Central memory CD8-positive, alpha-beta T cell (primary cell): ENCODE results near the gene PRKCA.
"Not testable (repeated sequence)": the region's sequence is repeated elsewhere in the genome, so short reads cannot be mapped to it uniquely, and the experiment has no call there.

Source experiments
- ATAC-seq: fragments of 150-1000 bp; cut with Tn5 transposase; replicated peaks from 2 replicates; pipeline ENCODE4 v1.10.0; 2022; ENCODE audit warnings: mild to moderate bottlenecking, moderate FRiP score, moderate number of reproducible peaks; ENCODE audit not compliant: poor library complexity, severe bottlenecking; ENCODE audit errors: extremely low read depth
- DNase-seq, 2 donors: peaks; one replicate each; pipeline ENCODE4 v3.0.0; 2021; ENCODE audit warnings: low spot score in 2 of 2
- H3K27ac Mint-ChIP-seq: one replicate; pipeline ENCODE4 v1.8.0; 2022; ENCODE audit warnings: low read depth, mild to moderate bottlenecking, moderate library complexity, mixed read lengths
- H3K27me3 Mint-ChIP-seq: one replicate; pipeline ENCODE4 v1.8.0; 2022; ENCODE audit warnings: mixed read lengths
- H3K36me3 Mint-ChIP-seq: one replicate; pipeline ENCODE4 v1.8.0; 2022; ENCODE audit warnings: mild to moderate bottlenecking, moderate library complexity, mixed read lengths; ENCODE audit not compliant: insufficient read depth
- H3K4me1 Mint-ChIP-seq: one replicate; pipeline ENCODE4 v1.8.0; 2022; ENCODE audit warnings: mixed read lengths
- H3K4me3 Mint-ChIP-seq: one replicate; pipeline ENCODE4 v1.8.0; 2022; ENCODE audit warnings: mild to moderate bottlenecking, moderate library complexity, mixed read lengths
- H3K9me3 Mint-ChIP-seq: one replicate; pipeline ENCODE4 v1.8.0; 2022; ENCODE audit warnings: mixed read lengths

PRKCA gene

DNA sequence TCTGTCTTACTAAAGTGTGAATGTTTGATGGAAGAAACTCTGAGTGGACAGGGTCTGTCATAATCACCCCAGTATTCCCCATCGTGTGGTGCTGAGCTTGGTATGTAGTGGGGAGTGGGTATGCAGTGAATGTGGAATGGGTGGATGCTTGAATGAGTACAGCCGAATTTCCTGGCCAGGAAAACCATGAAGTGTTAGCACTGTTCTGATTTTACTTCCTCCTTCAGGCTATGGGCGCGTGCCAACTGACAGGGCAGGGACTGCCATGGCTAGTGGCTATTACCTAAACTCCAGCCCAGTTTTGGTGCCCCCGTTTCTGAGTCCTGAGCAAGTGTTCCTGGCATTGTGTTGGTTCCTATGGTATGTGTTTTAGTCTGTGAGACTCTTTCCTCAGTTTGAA is 48.6 kb downstream of the PRKCA start:
- no peaks in the 10 kb centered on the region for H3K4me1 Mint-ChIP-seq
- no peak overlapping the region for H3K27ac Mint-ChIP-seq
- no peaks in the 10 kb centered on the region for H3K9me3 Mint-ChIP-seq
- ATAC-seq (no peak), DNase-seq (no peak)
- no peak overlapping the region for H3K4me3 Mint-ChIP-seq
- no peaks in the 10 kb centered on the region for H3K36me3 Mint-ChIP-seq
- no peaks in the 10 kb centered on the region for H3K27me3 Mint-ChIP-seq

GRCh38 chr17:66351701-66352100 is 49.3 kb downstream of the PRKCA start:
- no peaks in the 10 kb centered on the region for H3K4me1 Mint-ChIP-seq
- H3K27me3 Mint-ChIP-seq = no peaks in the 10 kb centered on the region

DNA sequence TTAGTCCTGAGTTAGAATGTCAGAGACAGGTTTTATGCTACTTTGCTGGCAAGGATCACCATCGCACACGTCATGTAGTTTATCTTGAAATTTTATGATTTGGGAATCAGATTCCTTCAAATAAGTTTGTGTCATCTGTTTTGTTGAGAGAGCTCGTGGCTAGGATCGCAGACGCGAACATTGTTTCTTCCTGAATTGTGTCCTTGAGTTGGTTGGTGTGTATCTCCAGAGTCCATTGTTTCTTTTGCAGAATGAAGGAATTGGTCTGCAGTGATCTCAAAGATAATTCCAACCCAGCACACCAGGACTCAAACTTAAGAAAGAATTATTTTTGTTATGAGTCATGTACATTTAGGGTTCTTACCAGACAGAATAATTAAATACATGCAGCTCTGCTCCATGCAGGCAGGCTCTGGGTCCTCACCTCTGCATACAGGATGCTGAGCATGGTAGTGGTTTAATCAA is 51.6 kb downstream of the PRKCA start:
- Mint-ChIP-seq H3K27ac (no peak overlapping the region), H3K4me3 (no peak overlapping the region), H3K4me1 (no peaks in the 10 kb centered on the region), H3K27me3 (no peaks in the 10 kb centered on the region), H3K36me3 (no peaks in the 10 kb centered on the region), H3K9me3 (no peaks in the 10 kb centered on the region)
- DNase-seq (no peak), ATAC-seq (no peak)

More at GRCh38 chr17:66351701-66352100, 49.3 kb downstream of the PRKCA start:
- Mint-ChIP-seq H3K9me3 (no peaks in the 10 kb centered on the region), H3K36me3 (no peaks in the 10 kb centered on the region), H3K4me3 (no peak overlapping the region), H3K27ac (no peak overlapping the region)
- ATAC-seq = no peak
- DNase-seq = no peak

GRCh38 chr17:66354472-66354871 is 52.1 kb downstream of the PRKCA start:
- Mint-ChIP-seq H3K27ac (no peak overlapping the region), H3K4me1 (no peaks in the 10 kb centered on the region), H3K9me3 (no peaks in the 10 kb centered on the region), H3K4me3 (no peak overlapping the region), H3K36me3 (no peaks in the 10 kb centered on the region), H3K27me3 (no peaks in the 10 kb centered on the region)
- ATAC-seq = no peak
- no peak for DNase-seq

GRCh38 chr17:66354981-66355380 is 52.6 kb downstream of the PRKCA start:
- H3K4me3 Mint-ChIP-seq = no peak overlapping the region
- DNase-seq (no peak), ATAC-seq (no peak)
- no peaks in the 10 kb centered on the region for H3K9me3 Mint-ChIP-seq
- no peak overlapping the region for H3K27ac Mint-ChIP-seq
- H3K4me1 Mint-ChIP-seq = no peaks in the 10 kb centered on the region
- no peaks in the 10 kb centered on the region for H3K36me3 Mint-ChIP-seq
- no peaks in the 10 kb centered on the region for H3K27me3 Mint-ChIP-seq

DNA sequence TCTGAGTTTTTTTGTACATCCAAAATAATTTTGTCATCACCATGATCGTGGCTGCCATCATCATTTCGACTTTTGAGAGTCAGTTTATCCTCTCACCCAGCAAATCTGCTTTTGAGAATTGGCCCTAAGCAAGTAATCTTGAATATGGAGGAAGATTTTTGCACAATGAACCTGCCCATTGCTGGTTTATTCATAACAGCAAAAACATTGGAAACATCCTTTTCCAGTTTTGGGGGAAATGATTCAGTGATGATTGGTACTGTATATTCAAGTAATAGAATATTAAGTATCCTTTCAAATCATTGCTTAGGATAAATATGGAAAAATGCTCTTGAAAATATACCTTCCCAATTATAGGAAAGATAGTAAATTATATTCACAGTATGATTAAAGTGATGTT is 53.1 kb downstream of the PRKCA start:
- no peak overlapping the region for H3K27ac Mint-ChIP-seq
- H3K27me3 Mint-ChIP-seq = no peaks in the 10 kb centered on the region
- H3K9me3 Mint-ChIP-seq = no peaks in the 10 kb centered on the region
- H3K4me3 Mint-ChIP-seq = no peak overlapping the region
- DNase-seq (no peak), ATAC-seq (no peak)
- H3K36me3 Mint-ChIP-seq = no peaks in the 10 kb centered on the region
- H3K4me1 Mint-ChIP-seq = no peaks in the 10 kb centered on the region

GRCh38 chr17:66357037-66357436 is 54.6 kb downstream of the PRKCA start:
- no peak for DNase-seq
- Mint-ChIP-seq H3K36me3 (no peaks in the 10 kb centered on the region), H3K4me3 (no peak overlapping the region), H3K27me3 (no peaks in the 10 kb centered on the region), H3K27ac (no peak overlapping the region), H3K9me3 (no peaks in the 10 kb centered on the region), H3K4me1 (no peaks in the 10 kb centered on the region)
- ATAC-seq = no peak

DNA sequence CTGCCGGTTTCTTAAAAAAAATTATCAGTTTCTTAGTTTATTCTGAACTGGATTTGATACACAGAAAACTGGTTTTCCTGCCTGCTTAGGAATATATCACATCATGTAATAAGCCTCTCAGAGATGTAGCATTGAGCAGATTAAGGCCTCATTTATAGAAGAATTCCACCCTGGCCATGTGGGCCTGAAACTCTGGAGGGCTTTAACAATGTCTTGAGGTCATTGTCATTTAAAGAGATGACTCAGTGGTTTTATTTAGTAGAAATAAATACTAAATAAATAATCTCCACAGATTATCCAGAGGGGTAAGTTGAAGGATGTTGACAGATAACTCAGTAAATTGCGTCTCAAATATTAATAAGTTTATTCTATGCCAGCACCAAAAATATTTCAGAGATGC is 56.9 kb downstream of the PRKCA start:
- Mint-ChIP-seq H3K4me3 (no peak overlapping the region), H3K4me1 (peaks cover 3% of the 10 kb centered on the region), H3K9me3 (no peaks in the 10 kb centered on the region), H3K27ac (no peak overlapping the region), H3K27me3 (no peaks in the 10 kb centered on the region), H3K36me3 (no peaks in the 10 kb centered on the region)
- ATAC-seq (no peak), DNase-seq (no peak)

DNA sequence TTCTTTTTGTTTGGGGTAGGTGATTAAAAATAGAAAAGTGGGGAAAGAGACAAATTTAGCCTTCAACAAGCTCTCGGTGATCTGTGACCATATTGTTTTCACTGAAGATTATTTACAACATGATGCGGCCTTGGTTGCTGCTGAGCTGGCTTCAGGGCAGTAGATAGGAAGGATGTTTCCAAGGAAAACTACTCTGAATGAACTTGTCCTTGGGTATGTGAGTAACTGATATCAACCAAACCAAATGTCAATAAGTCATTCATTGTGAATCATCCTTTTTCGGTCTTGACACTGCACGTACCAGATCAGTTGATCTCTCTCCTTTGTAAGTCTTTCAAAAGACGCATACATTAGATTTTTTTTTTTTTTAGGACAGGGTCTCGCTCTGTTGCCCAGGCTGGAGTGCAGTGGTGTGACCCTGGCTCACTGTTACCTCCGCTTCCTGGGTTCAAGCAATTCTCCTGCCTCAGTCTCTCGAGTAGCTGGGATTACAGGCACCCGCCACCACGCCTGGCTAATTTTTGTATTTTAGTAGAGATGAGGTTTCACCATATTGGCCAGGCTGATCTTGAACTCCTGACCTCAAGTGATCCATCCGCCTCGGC is 58.6 kb downstream of the PRKCA start:
- not testable (repeated sequence) for H3K36me3 Mint-ChIP-seq, H3K9me3 Mint-ChIP-seq, DNase-seq, ATAC-seq, H3K27ac Mint-ChIP-seq, H3K27me3 Mint-ChIP-seq, H3K4me3 Mint-ChIP-seq
- H3K4me1 Mint-ChIP-seq = peaks cover 12% of the 10 kb centered on the region

DNA sequence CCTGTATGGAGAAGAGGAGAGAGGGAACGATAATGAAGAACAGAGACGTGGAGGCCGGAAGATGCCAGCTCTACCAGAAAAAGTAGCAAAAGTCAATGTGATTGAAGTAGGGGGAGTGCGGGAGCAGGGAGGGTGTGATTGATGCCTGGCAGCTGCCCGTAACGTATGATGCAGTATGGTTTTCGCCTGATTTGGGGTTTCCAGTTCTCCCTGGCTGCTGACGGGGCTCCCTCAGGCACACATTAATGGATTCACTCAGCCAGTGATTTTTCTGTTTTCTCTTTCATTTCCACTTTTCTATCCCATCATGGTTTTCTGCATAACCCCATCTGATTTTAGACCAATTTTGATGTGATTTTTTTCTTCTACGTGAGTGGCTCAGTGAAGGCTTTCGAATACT is 62.1 kb downstream of the PRKCA start:
- H3K4me1 Mint-ChIP-seq = peaks cover 12% of the 10 kb centered on the region
- no peak for DNase-seq

GRCh38 chr17:66364990-66365490 is 62.6 kb downstream of the PRKCA start:
- Mint-ChIP-seq H3K36me3 (peaks cover 1% of the 10 kb centered on the region), H3K4me1 (peaks cover 12% of the 10 kb centered on the region), H3K27me3 (no peaks in the 10 kb centered on the region), H3K9me3 (no peaks in the 10 kb centered on the region), H3K4me3 (no peak overlapping the region), H3K27ac (no peak overlapping the region)
- ATAC-seq (no peak), DNase-seq (no peak)

More for the DNA sequence above, 62.1 kb downstream of the PRKCA start:
- H3K27ac Mint-ChIP-seq = no peak overlapping the region
- no peak overlapping the region for H3K4me3 Mint-ChIP-seq
- H3K27me3 Mint-ChIP-seq = no peaks in the 10 kb centered on the region
- peaks cover 1% of the 10 kb centered on the region for H3K36me3 Mint-ChIP-seq
- H3K9me3 Mint-ChIP-seq = no peaks in the 10 kb centered on the region
- ATAC-seq = no peak

GRCh38 chr17:66365903-66366302 is 63.5 kb downstream of the PRKCA start:
- H3K27ac Mint-ChIP-seq = no peak overlapping the region
- ATAC-seq = no peak
- H3K27me3 Mint-ChIP-seq = no peaks in the 10 kb centered on the region
- peaks cover 12% of the 10 kb centered on the region for H3K4me1 Mint-ChIP-seq
- no peaks in the 10 kb centered on the region for H3K9me3 Mint-ChIP-seq
- H3K36me3 Mint-ChIP-seq = peaks cover 1% of the 10 kb centered on the region
- DNase-seq = no peak
- H3K4me3 Mint-ChIP-seq = no peak overlapping the region

DNA sequence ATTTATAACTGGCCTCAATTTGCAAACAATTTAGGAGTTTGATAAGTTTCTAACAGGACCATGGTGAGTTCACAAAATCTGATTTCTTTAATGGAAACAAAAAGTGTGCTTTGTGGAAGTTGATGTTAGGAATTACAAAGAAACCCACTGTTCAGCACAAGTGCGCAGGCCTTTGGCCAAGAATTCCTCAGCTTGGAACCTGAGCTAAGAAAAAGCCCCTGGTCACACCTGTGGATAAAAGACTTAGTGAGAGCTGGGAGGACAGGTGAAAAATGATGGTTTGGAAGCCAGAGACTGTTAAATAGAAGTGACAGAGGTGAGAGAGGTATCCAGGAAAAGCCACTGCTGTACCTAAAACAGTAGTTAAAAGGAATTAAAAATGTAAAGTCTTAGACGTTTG is 64.7 kb downstream of the PRKCA start:
- DNase-seq = no peak
- Mint-ChIP-seq H3K36me3 (peaks cover 1% of the 10 kb centered on the region), H3K27ac (no peak overlapping the region), H3K9me3 (no peaks in the 10 kb centered on the region), H3K4me3 (no peak overlapping the region), H3K4me1 (peaks cover 12% of the 10 kb centered on the region), H3K27me3 (no peaks in the 10 kb centered on the region)
- no peak for ATAC-seq
